Thoracic aorta endothelial cell (primary cell): ENCODE measurements around the gene HPS5. TPM values are rescaled to one million over a fixed set of nuclear protein-coding genes. Genes with fewer than 3 reads are reported as not detected.

Experiments
- small RNA-seq: library from RNA; depleted of rRNA; stranded (forward); fragments of <200 nt; gene quantifications from one replicate; pipeline ENCODE3, GENCODE V24; 2012
- total RNA-seq: library from RNA; depleted of rRNA; stranded (reverse); fragments of >200 nt; gene quantifications from 2 replicates; pipeline ENCODE4 v1.2.3, GENCODE V29; 2012

HPS5 gene, protein sequence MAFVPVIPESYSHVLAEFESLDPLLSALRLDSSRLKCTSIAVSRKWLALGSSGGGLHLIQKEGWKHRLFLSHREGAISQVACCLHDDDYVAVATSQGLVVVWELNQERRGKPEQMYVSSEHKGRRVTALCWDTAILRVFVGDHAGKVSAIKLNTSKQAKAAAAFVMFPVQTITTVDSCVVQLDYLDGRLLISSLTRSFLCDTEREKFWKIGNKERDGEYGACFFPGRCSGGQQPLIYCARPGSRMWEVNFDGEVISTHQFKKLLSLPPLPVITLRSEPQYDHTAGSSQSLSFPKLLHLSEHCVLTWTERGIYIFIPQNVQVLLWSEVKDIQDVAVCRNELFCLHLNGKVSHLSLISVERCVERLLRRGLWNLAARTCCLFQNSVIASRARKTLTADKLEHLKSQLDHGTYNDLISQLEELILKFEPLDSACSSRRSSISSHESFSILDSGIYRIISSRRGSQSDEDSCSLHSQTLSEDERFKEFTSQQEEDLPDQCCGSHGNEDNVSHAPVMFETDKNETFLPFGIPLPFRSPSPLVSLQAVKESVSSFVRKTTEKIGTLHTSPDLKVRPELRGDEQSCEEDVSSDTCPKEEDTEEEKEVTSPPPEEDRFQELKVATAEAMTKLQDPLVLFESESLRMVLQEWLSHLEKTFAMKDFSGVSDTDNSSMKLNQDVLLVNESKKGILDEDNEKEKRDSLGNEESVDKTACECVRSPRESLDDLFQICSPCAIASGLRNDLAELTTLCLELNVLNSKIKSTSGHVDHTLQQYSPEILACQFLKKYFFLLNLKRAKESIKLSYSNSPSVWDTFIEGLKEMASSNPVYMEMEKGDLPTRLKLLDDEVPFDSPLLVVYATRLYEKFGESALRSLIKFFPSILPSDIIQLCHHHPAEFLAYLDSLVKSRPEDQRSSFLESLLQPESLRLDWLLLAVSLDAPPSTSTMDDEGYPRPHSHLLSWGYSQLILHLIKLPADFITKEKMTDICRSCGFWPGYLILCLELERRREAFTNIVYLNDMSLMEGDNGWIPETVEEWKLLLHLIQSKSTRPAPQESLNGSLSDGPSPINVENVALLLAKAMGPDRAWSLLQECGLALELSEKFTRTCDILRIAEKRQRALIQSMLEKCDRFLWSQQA
- total RNA-seq: 28.9 and 37.4 TPM in 2 replicates

DNA sequence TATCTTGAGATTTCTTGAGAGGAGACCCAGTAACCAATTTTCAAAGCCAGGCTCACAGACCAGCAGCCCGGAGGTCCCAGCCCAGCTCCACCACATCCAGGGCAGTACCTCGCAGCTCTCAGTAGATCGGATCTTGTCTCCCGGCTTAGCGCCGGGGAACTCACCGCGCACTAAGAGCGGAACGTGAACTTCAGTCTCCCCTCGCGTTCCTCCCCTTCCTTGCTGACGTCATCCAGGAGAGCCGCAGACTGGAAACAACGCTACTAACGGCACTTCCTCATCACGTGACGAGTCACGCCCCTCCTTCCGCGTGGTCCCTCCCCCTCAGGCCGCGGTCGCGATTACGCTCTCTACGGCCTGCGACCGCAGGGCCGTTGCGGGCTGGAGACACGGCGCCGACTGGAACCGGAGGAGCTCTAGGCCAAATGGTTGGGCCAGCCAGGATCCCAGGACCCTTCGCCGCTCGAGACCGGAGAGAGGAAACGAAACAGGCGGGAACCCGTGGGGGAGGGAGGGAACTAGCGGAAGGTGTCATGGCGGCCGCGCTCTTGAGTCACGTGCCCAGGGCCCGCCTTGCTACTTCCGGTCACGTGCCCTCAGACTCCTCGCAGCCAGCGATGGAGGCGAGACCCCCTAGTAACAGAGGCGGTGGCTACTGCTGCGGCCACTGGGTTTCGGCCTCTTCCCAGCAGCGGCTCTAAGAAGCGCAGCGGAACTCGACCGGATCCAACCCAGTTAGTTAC lies at the start of gene HPS5, which contains the start of gene GTF2H1:
Gene HPS5 (minus strand): TSS at position 172 of the 743 bp plus-strand sequence. CDS start 4,282 bp downstream, outside the sequence.
Gene GTF2H1 (plus strand): TSS at position 599 of the 743 bp plus-strand sequence. CDS start 10,508 bp downstream, outside the sequence.

DNA sequence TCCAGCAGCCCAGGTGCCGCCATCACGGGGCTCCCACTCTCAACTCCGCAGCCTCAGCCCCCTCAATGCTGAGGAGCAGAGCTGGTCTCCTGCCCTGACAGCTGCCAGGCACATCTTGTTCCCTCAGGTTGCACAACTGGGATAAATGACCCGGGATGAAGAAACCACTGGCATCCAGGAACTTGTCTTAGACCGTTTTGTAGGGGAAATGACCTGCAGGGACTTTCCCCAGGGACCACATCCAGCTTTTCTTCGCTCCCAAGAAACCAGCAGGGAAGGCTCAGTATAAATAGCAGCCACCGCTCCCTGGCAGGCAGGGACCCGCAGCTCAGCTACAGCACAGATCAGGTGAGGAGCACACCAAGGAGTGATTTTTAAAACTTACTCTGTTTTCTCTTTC lies 56.0 kb downstream of the HPS5 start, which contains the start of gene SAA1:
Gene SAA1 (plus strand): TSS at position 316 of the 400 bp plus-strand sequence. CDS start 624 bp downstream, outside the sequence.

GRCh38 chr11:18248561-18248960 lies 73.4 kb downstream of the HPS5 start, which contains the start of gene SAA2:
Gene SAA2, minus strand, starts transcription at chr11:18248668. Its CDS starts 657 bp downstream, at chr11:18248011.

GRCh38 chr11:18236664-18237356 lies 85.1 kb downstream of the HPS5 start, which contains the start of gene SAA4:
Gene SAA4, minus strand, starts transcription at chr11:18236802. Its CDS starts 876 bp downstream, at chr11:18235926.

Small RNA genes within 50 kb of the gene (small RNA-seq; reads per million reads assigned to genes)
- gene RNA5SP333: not detected
- gene RNA5SP334: not detected

Other genes starting within 250 kb of the HPS5 start
- 31.8 and 34.1 TPM in 2 replicates for gene SAAL1, start 216.1 kb downstream of the HPS5 start, total RNA-seq
- gene MRGPRX3, start 189.6 kb downstream of the HPS5 start, total RNA-seq: not detected in 2 replicates
- not detected in 2 replicates for gene MRGPRX4, start 149.3 kb downstream of the HPS5 start, total RNA-seq
- not detected in 2 replicates for gene SAA4, start 85.3 kb downstream of the HPS5 start, total RNA-seq
- gene SAA2, start 73.5 kb downstream of the HPS5 start, total RNA-seq: not detected in 2 replicates
- gene SAA1, start 55.9 kb downstream of the HPS5 start, total RNA-seq: not detected in 2 replicates
- 84.8 and 90.4 TPM in 2 replicates for gene GTF2H1, start 427 bp upstream of the HPS5 start, total RNA-seq
- gene LDHA, start 72.4 kb upstream of the HPS5 start, total RNA-seq: 1,360 and 1,436 TPM in 2 replicates
- 0.27 TPM in 1 of 2 replicates, not detected in the other for gene LDHC, start 90.2 kb upstream of the HPS5 start, total RNA-seq
- not detected in 2 replicates for gene LDHAL6A, start 133.7 kb upstream of the HPS5 start, total RNA-seq
- gene TSG101, start 204.8 kb upstream of the HPS5 start, total RNA-seq: 44.4 and 63.1 TPM in 2 replicates